VCaP (cell line): Measurements from ENCODE around the gene ZNF274.

Experiments used
- H3K27ac ChIP-seq: fragments of 450-650 bp; 2 replicates; pipeline ENCODE4 v1.5.1; 2017
- CTCF ChIP-seq: fragments of 450-650 bp; conservative IDR thresholded peaks from 2 replicates; pipeline ENCODE4 v1.5.1; 2017; ENCODE audit warnings: mild to moderate bottlenecking, moderate library complexity

The ZNF274 gene

GRCh38 chr19:58183817-58184215 lies 955 bp downstream of the ZNF274 start:
- no peak for TF ChIP-seq CTCF
- peak overlapping the region; percentile 89 for H3K27ac ChIP-seq

GRCh38 chr19:58196901-58197616 lies 14.2 kb downstream of the ZNF274 start:
- no peak overlapping the region for H3K27ac ChIP-seq
- TF ChIP-seq CTCF, result no peak

GRCh38 chr19:58203814-58204475 lies 21.1 kb downstream of the ZNF274 start:
- no peak overlapping the region for H3K27ac ChIP-seq
- TF ChIP-seq CTCF, result no peak

GRCh38 chr19:58204566-58204965 lies 21.7 kb downstream of the ZNF274 start:
- TF ChIP-seq CTCF, result no peak
- H3K27ac ChIP-seq, result no peak overlapping the region

GRCh38 chr19:58209577-58209976 lies 26.7 kb downstream of the ZNF274 start:
- H3K27ac ChIP-seq, result no peak overlapping the region
- TF ChIP-seq CTCF, result no peak

- no peak overlapping the region for H3K27ac ChIP-seq
- TF ChIP-seq CTCF, result no peak
Observed at GRCh38 chr19:58212336-58213074, 29.6 kb downstream of the ZNF274 start.

GRCh38 chr19:58213075-58213369 lies 30.2 kb downstream of the ZNF274 start:
- no peak overlapping the region for H3K27ac ChIP-seq
- TF ChIP-seq CTCF, result no peak
